ENCODE measurements around the gene CSAG3. TPM values are rescaled to one million over a fixed set of nuclear protein-coding genes. Genes with fewer than 3 reads are reported as not detected.
"Not testable (repeated sequence)": the region's sequence is repeated elsewhere in the genome, so short reads cannot be mapped to it uniquely, and the experiment has no call there.

CSAG3 gene
- not detected for total RNA-seq

DNA sequence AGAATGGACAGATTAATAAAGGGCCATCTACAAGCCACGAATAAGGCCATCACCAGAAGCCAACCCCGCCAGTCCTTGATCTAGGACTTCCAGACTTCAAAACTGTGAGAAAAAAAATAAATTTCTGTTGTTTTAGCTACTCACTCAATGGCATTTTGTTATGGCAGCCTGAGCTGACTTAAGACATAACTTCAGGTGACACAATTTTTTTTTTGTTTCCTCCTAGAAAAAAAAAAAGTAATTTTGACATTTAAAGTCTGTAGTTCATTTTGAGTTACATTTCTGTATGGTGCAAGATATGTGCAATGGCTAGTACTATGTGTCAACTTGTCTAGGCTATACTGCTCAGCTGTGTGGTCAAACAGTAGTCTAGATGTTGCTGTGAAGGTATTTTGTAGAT is at the start of gene CSAG3:
CSAG3 (plus strand) TSS at position 301 of the 400 bp plus-strand sequence.
- DNase-seq (ENCODE audit: low spot score); ATAC-seq: not testable (repeated sequence)

DNA sequence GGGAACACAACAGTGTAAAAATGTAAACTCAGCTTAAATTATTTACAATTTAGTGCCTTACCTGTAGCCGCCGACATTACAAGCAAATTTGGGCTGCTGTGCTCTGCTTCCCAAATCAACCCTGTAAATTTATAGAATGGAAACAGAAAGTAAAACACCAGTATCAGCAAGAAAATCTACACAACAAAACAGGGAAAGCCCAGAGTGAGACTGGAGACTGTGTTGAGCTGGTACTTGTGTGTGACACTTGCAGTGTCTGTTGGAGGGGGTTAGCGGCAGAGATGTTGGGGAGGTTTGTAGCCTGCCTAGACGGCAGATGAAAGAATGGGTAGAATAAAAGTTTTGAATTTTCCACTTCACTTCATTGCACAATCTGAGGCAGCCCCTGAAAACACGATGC is 45.8 kb upstream of the CSAG3 start:
- not testable (repeated sequence) for ATAC-seq; DNase-seq (ENCODE audit: low spot score)

DNA sequence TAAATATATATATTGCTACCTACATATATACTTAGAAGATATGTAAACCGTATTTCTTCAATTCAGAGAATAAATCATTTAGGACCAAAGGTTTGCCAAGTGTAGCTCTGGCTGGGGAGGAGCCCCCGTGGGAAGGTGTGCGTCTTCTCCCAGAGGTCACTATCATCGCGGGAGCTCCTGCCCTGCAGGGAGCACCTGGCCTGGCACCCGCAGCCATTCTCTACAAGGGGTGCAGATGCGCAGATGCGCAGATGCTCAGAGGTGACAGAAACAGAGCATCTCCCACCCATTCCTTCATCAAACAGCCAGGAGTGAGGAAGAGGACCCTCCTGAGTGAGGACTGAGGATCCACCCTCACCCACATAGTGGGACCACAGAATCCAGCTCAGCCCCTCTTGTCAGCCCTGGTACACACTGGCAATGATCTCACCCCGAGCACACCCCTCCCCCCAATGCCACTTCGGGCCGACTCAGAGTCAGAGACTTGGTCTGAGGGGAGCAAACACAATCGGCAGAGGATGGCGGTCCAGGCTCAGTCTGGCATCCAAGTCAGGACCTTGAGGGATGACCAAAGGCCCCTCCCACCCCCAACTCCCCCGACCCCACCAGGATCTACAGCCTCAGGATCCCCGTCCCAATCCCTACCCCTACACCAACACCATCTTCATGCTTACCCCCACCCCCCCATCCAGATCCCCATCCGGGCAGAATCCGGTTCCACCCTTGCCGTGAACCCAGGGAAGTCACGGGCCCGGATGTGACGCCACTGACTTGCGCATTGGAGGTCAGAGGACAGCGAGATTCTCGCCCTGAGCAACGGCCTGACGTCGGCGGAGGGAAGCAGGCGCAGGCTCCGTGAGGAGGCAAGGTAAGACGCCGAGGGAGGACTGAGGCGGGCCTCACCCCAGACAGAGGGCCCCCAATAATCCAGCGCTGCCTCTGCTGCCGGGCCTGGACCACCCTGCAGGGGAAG is 44.9 kb upstream of the CSAG3 start, which contains the start of gene MAGEA2B:
MAGEA2B (plus strand) TSS at position 814 of the 973 bp plus-strand sequence. CDS start 2,479 bp downstream, outside the sequence.
- not testable (repeated sequence) for DNase-seq (ENCODE audit: low spot score); ATAC-seq

DNA sequence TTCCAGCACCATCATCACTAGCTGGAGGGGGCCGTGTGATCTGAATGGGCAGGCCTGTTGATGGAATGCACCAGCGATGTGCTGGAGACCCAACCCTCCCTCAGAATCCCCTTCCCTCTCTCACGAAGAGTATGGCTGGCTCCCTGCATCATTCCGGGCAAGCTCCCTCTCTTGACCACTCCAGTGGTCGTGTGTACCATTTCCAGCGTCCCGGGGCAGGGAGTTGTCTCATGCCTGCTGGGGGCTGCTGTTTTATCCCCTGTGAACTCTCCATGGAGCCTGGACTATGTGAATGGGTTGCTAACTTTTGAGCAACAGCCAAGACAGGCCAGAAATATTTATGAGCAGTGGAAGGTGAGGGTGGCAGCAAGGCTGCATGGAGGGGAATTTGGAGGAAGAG is 33.6 kb upstream of the CSAG3 start:
- ATAC-seq (no peak), DNase-seq (ENCODE audit: low spot score) (no peak)

DNA sequence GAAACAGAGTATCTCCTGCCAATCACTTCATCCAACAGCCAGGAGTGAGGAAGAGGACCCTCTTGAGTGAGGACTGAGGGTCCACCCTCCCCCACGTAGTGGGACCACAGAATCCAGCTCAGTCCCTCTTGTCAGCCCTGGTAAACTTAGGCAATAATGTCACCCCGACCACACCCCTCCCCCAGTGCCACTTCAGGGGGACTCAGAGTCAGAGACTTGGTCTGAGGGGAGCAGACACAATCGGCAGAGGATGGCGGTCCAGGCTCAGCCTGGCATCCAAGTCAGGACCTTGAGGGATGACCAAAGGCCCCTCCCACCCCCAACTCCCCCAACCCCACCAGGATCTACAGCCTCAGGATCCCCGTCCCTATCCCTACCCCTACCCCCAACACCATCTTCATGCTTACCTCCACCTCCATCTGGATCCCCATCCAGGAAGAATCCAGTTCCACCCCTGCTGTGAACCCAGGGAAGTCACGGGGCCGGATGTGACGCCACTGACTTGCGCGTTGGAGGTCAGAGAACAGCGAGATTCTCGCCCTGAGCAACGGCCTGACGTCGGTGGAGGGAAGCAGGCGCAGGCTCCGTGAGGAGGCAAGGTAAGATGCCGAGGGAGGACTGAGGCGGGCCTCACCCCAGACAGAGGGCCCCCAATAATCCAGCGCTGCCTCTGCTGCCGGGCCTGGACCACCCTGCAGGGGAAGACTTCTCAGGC is 25.6 kb upstream of the CSAG3 start, which contains the start of the genes CSAG1 and MAGEA12:
CSAG1 (minus strand) TSS at position 461 of the 715 bp plus-strand sequence. CDS start 1,261 bp downstream, outside the sequence.
MAGEA12 (plus strand) TSS at position 497 of the 715 bp plus-strand sequence. CDS start 2,405 bp downstream, outside the sequence.
- DNase-seq (ENCODE audit: low spot score) (no peak), ATAC-seq (no peak)

DNA sequence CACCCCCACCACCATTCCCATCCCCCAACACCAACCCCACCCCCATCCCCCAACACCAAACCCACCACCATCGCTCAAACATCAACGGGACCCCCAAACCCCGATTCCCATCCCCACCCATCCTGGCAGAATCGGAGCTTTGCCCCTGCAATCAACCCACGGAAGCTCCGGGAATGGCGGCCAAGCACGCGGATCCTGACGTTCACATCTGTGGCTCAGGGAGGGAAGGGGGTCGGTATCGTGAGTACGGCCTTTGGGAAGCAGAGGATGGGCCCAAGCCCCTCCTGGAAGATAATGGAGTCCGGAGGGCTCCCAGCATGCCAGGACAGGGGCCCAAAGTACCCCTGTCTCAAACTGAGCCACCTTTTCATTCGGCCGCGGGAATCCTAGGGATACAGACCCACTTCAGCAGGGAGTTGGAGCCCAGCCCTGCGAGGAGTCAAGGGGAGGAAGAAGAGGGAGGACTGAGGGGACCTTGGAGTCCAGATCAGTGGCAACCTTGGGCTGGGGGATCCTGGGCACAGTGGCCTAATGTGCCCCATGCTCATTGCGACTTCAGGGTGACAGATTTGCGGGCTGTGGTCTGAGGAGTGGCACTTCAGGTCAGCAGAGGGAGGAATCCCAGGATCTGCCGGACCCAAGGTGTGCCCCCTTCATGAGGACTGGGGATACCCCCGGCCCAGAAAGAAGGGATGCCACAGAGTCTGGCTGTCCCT is 24.7 kb upstream of the CSAG3 start:
- DNase-seq (ENCODE audit: low spot score); ATAC-seq: not testable (repeated sequence)

DNA sequence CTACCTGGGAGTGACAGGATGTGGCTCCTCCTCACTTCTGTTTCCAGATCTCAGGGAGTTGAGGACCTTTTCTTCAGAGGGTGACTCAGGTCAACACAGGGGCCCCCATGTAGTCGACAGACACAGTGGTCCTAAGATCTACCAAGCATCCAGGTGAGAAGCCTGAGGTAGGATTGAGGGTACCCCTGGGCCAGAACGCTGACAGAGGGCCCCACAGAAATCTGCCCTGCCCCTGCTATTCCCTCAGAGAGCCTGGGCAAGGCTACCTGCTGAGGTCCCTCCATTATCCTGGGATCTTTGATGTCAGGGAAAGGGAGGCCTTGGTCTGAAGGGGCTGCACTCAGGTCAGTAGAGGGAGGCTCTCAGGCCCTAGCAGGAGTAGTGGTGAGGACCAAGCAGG is 23.9 kb upstream of the CSAG3 start:
- ATAC-seq (no peak), DNase-seq (ENCODE audit: low spot score) (no peak)

DNA sequence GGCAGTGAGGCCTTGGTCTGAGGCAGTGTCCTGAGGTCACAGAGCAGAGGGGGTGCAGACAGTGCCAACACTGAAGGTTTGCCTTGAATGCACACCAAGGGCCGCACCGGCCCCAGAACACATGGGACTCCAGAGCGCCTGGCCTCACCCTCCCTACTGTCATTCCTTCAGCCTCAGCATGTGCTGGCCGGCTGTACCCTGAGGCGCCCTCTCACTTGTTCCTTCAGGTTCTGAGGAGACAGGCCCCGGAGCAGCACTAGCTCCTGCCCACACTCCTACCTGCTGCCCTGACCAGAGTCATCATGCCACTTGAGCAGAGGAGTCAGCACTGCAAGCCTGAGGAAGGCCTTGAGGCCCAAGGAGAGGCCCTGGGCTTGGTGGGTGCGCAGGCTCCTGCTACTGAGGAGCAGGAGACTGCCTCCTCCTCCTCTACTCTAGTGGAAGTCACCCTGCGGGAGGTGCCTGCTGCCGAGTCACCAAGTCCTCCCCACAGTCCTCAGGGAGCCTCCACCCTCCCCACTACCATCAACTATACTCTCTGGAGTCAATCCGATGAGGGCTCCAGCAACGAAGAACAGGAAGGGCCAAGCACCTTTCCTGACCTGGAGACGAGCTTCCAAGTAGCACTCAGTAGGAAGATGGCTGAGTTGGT is 23.0 kb upstream of the CSAG3 start:
- ATAC-seq (no peak), DNase-seq (ENCODE audit: low spot score) (no peak)

DNA sequence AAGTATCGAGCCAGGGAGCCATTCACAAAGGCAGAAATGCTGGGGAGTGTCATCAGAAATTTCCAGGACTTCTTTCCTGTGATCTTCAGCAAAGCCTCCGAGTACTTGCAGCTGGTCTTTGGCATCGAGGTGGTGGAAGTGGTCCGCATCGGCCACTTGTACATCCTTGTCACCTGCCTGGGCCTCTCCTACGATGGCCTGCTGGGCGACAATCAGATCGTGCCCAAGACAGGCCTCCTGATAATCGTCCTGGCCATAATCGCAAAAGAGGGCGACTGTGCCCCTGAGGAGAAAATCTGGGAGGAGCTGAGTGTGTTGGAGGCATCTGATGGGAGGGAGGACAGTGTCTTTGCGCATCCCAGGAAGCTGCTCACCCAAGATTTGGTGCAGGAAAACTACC is 22.5 kb upstream of the CSAG3 start:
- not testable (repeated sequence) for ATAC-seq; DNase-seq (ENCODE audit: low spot score)

DNA sequence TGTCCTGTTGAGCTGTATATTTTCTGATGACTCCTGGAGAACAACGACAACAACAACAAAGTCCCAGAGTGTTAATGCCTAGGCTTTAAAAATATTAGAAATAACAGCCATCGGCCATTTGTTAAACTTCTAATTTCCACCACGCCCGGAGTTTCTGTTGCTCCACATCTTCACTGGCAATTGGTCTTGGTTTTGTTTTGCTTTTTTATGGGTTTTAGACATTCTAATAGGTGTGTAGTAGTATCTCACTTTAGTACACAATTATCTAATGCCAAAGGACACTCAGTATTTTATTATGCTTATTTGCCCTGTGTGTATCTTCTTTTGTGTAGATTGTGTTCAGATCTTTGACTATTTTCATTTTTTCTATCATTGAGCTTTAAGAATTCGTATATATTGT is 20.5 kb upstream of the CSAG3 start:
- ATAC-seq = no peak
- DNase-seq (ENCODE audit: low spot score) = no peak

DNA sequence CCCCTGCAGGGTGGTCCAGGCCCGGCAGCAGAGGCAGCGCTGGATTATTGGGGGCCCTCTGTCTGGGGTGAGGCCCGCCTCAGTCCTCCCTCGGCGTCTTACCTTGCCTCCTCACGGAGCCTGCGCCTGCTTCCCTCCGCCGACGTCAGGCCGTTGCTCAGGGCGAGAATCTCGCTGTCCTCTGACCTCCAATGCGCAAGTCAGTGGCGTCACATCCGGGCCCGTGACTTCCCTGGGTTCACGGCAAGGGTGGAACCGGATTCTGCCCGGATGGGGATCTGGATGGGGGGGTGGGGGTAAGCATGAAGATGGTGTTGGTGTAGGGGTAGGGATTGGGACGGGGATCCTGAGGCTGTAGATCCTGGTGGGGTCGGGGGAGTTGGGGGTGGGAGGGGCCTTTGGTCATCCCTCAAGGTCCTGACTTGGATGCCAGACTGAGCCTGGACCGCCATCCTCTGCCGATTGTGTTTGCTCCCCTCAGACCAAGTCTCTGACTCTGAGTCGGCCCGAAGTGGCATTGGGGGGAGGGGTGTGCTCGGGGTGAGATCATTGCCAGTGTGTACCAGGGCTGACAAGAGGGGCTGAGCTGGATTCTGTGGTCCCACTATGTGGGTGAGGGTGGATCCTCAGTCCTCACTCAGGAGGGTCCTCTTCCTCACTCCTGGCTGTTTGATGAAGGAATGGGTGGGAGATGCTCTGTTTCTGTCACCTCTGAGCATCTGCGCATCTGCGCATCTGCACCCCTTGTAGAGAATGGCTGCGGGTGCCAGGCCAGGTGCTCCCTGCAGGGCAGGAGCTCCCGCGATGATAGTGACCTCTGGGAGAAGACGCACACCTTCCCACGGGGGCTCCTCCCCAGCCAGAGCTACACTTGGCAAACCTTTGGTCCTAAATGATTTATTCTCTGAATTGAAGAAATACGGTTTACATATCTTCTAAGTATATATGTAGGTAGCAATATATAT is 5.0 kb upstream of the CSAG3 start, which contains the start of gene MAGEA2:
MAGEA2 (minus strand) TSS at position 157 of the 965 bp plus-strand sequence. CDS start 2,479 bp downstream, outside the sequence.
- ATAC-seq; DNase-seq (ENCODE audit: low spot score): not testable (repeated sequence)

DNA sequence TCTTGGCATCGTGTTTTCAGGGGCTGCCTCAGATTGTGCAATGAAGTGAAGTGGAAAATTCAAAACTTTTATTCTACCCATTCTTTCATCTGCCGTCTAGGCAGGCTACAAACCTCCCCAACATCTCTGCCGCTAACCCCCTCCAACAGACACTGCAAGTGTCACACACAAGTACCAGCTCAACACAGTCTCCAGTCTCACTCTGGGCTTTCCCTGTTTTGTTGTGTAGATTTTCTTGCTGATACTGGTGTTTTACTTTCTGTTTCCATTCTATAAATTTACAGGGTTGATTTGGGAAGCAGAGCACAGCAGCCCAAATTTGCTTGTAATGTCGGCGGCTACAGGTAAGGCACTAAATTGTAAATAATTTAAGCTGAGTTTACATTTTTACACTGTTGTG is 4.1 kb upstream of the CSAG3 start:
- not testable (repeated sequence) for ATAC-seq; DNase-seq (ENCODE audit: low spot score)

DNA sequence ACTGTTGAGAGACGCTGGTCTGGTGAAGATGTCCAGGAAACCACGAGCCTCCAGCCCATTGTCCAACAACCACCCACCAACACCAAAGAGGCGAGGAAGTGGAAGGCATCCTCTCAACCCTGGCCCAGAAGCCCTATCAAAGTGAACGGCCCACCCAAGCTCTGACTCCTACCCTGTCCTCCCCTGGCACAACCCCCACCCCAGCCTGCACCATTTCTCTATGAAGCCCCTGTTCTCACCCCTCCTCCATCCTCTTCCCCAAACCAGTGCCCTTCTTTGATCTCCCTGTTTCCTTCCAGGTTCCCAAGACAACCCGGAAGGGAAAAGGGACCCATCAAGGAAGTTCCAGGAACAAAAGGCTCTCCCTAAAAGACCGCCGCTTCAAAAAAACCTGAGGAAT is 526 bp downstream of the CSAG3 start:
- not testable (repeated sequence) for ATAC-seq; DNase-seq (ENCODE audit: low spot score)

DNA sequence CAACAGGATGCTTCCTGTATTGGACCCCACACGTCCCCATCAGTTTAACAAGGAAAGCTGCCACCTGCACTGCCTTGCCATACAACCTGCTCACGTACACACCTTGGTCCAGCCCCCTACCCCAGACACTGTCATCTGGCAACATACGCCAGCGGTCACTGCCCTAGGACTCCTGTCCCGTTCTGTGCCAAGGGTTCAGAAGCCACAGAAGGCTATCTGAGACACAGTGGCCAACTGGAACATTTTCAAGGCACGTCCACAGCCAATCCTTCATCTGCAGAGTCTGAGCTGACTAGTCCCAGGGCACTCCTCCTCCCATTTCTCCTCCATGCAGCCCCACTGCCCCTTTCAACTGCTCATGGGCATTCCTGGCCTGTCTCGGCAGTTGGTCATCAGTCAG is 2.6 kb downstream of the CSAG3 start:
- peak; percentile 99 for ATAC-seq

DNA sequence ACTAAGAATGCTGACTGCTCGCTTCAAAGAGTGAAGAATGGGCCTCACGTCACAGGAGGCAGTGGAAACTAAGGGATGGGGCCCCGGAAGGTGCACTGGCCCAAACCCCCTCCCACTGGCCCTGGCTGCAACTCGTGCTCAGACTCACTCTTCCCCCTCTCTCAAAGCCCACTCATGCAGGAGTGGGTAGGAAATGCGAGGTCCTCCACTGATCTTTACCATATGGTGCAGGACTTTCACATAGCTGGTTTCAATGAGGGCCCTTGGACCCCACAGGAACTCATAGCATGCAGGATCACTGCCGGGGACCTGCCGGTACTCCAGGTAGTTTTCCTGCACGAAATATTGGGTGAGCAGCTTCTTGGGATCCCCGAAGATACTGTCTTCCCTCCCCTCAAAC is 7.5 kb downstream of the CSAG3 start:
- not testable (repeated sequence) for DNase-seq (ENCODE audit: low spot score); ATAC-seq

More for the DNA sequence above, 2.6 kb downstream of the CSAG3 start:
- DNase-seq (ENCODE audit: low spot score) = not testable (repeated sequence)

DNA sequence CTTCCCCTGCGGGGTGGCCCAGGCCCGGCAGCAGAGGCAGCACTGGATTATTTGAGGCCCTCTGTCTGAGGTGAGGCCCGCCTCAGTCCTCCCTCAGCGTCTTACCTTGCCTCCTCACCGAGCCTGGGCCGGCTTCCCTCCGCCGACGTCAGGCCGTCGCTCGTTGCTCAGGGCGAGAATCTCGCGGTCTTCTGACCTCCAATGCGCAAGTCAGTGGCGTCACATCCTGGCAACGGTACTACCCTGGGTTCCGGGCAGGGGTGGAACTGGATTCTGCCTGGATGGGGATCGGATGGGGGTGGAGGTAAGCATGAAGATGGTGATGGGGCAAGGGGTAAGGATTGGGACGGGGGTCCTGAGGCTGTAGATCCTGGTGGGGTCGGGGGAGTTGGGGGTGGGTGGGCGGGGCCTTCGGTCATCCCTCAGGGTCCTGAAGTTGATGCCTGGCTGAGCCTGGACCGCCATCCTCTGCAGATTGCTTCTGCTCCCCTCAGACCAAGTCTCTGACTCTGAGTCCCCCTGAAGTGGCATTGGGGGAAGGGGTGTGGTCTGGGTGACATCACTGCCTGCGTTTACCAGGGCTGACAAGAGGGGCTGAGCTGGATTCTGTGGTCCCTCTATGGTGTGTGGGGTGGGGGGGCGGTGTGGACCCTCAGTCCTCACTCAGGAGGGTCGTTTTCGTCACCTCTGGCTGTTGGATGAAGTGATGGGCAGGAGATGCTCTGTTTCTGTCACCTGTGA is 10.7 kb downstream of the CSAG3 start, which contains the start of gene MAGEA6:
MAGEA6 (minus strand) TSS at position 141 of the 741 bp plus-strand sequence. CDS start 2,039 bp downstream, outside the sequence.
- ATAC-seq; DNase-seq (ENCODE audit: low spot score): not testable (repeated sequence)

DNA sequence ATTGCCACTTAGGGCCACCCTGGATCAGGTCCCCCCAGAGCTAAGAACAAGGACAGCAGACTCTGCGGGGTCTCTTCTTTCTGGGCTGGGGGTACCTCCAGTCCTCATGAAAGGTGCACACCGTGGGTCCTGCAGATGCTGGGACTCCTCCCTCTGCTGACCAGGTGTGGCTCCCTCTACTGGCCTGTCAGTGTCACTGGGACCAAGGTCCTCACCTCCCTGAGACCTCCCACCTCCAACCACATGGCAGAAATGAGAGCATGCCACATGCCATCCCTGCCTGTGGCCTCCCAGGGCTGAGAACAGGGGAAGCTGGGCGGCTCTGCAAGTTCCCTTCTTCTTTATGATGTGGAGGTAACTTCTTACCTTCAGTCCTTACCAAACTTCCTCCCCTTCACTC is 28.0 kb downstream of the CSAG3 start:
- not testable (repeated sequence) for DNase-seq (ENCODE audit: low spot score)
- ATAC-seq = peak; percentile 85

DNA sequence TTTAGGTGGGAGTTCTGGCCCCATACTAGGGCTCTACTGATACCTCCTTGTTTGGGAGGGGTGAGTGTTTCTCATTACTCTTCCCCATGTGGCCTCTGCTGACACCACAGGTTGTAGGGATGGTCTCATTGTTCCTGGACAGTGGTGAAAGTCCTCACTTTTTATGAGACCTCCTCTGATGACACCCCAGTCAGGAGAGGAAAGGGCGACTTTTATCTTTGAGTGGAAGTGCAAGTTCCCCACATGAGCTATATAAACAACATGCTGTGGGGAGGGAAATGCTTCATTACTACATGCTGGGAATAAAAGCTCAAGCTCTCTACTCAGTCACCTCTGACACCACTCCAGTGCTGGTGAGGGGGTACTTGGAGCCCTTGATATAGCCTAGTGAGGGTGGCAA is 39.9 kb downstream of the CSAG3 start:
- no peak for ATAC-seq
- no peak for DNase-seq (ENCODE audit: low spot score)
